Measurements from ENCODE around the gene UBXN11.

Gene UBXN11

GRCh38 chr1:26265405-26265804 lies 41.0 kb downstream of the UBXN11 start:
- no peak for DNase-seq (ENCODE audit: extremely low read depth, low read depth)
- no peak overlapping the region for H3K4me3 ChIP-seq (replicated peaks; ENCODE audit: low read depth, low read length)
- TF ChIP-seq CTCF (IDR thresholded peaks at IDR 0.05; ENCODE audit: low read depth, low read length, missing control alignments): no peak

- TF ChIP-seq CTCF (IDR thresholded peaks at IDR 0.05; ENCODE audit: low read depth, low read length, missing control alignments): no peak
- H3K4me3 ChIP-seq (replicated peaks; ENCODE audit: low read depth, low read length): no peak overlapping the region
- DNase-seq (ENCODE audit: extremely low read depth, low read depth): no peak
These were observed 43.2 kb downstream of the UBXN11 start for GRCh38 chr1:26263212-26263611.

GRCh38 chr1:26259578-26259977 lies 46.9 kb downstream of the UBXN11 start:
- DNase-seq (ENCODE audit: extremely low read depth, low read depth): no peak
- H3K4me3 ChIP-seq (replicated peaks; ENCODE audit: low read depth, low read length): no peak overlapping the region
- no peak for TF ChIP-seq CTCF (IDR thresholded peaks at IDR 0.05; ENCODE audit: low read depth, low read length, missing control alignments)

GRCh38 chr1:26259005-26259404 lies 47.4 kb downstream of the UBXN11 start:
- TF ChIP-seq CTCF (IDR thresholded peaks at IDR 0.05; ENCODE audit: low read depth, low read length, missing control alignments): no peak
- H3K4me3 ChIP-seq (replicated peaks; ENCODE audit: low read depth, low read length): no peak overlapping the region
- no peak for DNase-seq (ENCODE audit: extremely low read depth, low read depth)

GRCh38 chr1:26257222-26257621 lies 49.2 kb downstream of the UBXN11 start:
- DNase-seq (ENCODE audit: extremely low read depth, low read depth): no peak
- H3K4me3 ChIP-seq (replicated peaks; ENCODE audit: low read depth, low read length): no peak overlapping the region
- no peak for TF ChIP-seq CTCF (IDR thresholded peaks at IDR 0.05; ENCODE audit: low read depth, low read length, missing control alignments)

- no peak overlapping the region for H3K4me3 ChIP-seq (replicated peaks; ENCODE audit: low read depth, low read length)
- no peak for DNase-seq (ENCODE audit: extremely low read depth, low read depth)
- TF ChIP-seq CTCF (IDR thresholded peaks at IDR 0.05; ENCODE audit: low read depth, low read length, missing control alignments): no peak
These were observed 52.0 kb downstream of the UBXN11 start for GRCh38 chr1:26254404-26254803.

- DNase-seq (ENCODE audit: extremely low read depth, low read depth): no peak
- H3K4me3 ChIP-seq (replicated peaks; ENCODE audit: low read depth, low read length): no peak overlapping the region
- TF ChIP-seq CTCF (IDR thresholded peaks at IDR 0.05; ENCODE audit: low read depth, low read length, missing control alignments): no peak
These were observed 53.7 kb downstream of the UBXN11 start for GRCh38 chr1:26252718-26253117.

Data from HFF-Myc (cell line).